Uterus (tissue), 4 donors: ENCODE results near the gene EHMT1. TPM values are rescaled to one million over a fixed set of nuclear protein-coding genes. Genes with fewer than 3 reads are reported as not detected.

ENCODE experiments used
- DNase-seq, 2 donors: peaks; one replicate each; pipeline ENCODE4 v3.0.0-alpha.2; 2019 to 2020
- H3K27ac ChIP-seq, 2 donors: fragments of 200-600 bp; sonication (generic); 1 replicate in 1 of 2; 2 replicates in 1 of 2; pipeline ENCODE4 v1.5.1; 2016 to 2018
- H3K27me3 ChIP-seq, 2 donors: fragments of 200-600 bp; sonication (generic); one replicate each; pipeline ENCODE4 v1.5.1; 2018 to 2019; ENCODE audit warnings: control low read depth in 1 of 2
- H3K36me3 ChIP-seq, 2 donors: fragments of 200-600 bp; sonication (generic); one replicate each; pipeline ENCODE4 v1.5.1; 2019; ENCODE audit warnings: control low read depth in 1 of 2
- H3K4me1 ChIP-seq, 2 donors: fragments of 200-600 bp; sonication (generic); one replicate each; pipeline ENCODE4 v1.5.1; 2018 to 2019; ENCODE audit warnings: control low read depth in 1 of 2
- H3K4me3 ChIP-seq, 2 donors: fragments of 200-600 bp; sonication (generic); 1 replicate in 1 of 2; 2 replicates in 1 of 2; pipeline ENCODE4 v1.5.1; 2018 to 2019; ENCODE audit warnings: mild to moderate bottlenecking in 1 of 2
- H3K9me3 ChIP-seq, 2 donors: fragments of 200-600 bp; sonication (generic); one replicate each; pipeline ENCODE4 v1.5.1; 2019; ENCODE audit warnings: control low read depth in 1 of 2
- CTCF ChIP-seq, 4 experiments: fragments of 200-600 bp in 2 of 4; fragments of 450-650 bp in 2 of 4; sonication (generic) in 2 of 4; IDR thresholded peaks; one replicate each; pipeline ENCODE4 v1.5.1; 2016 to 2019; ENCODE audit warnings: antibody characterized with exemption in 4 of 4, mild to moderate bottlenecking in 2 of 4, moderate library complexity in 1 of 4
- POLR2A ChIP-seq, 2 donors: fragments of 450-650 bp; IDR thresholded peaks; one replicate each; pipeline ENCODE4 v1.6.1; 2016; ENCODE audit warnings: antibody characterized with exemption in 2 of 2, mild to moderate bottlenecking in 1 of 2, moderate library complexity in 1 of 2
- intact Hi-C: fragments of 100-400 bp; cut with DNase I; formaldehyde crosslinking; loops from one replicate; pipeline ENCODE4 v1.15.1; 2023; ENCODE audit warnings: low total_unique reads
- total RNA-seq, 4 donors: library from RNA; depleted of rRNA in 3 of 4; stranded (reverse); fragments of >200 nt in 3 of 4; gene quantifications; one replicate each; pipeline versions ENCODE4 v1.1.0 to v1.2.4, GENCODE V29; 2014 to 2023
- donor health status: DM: yes; HTN: yes; CAD: no.

Gene EHMT1
- total RNA-seq, 4 donors from 2014 or later: 32.6 to 109 (median 74.9) TPM

- no peaks in the 10 kb centered on the region for H3K4me1 ChIP-seq
- no peaks in the 10 kb centered on the region for H3K36me3 ChIP-seq
- TF ChIP-seq CTCF (IDR thresholded peaks at IDR 0.05) (no peak), POLR2A (IDR thresholded peaks at IDR 0.05) (no peak)
- H3K27me3 ChIP-seq: no peaks in the 10 kb centered on the region
- no peak overlapping the region for H3K4me3 ChIP-seq
- intact Hi-C loops: no loop called here
- DNase-seq: no peak
- no peaks in the 10 kb centered on the region for H3K9me3 ChIP-seq
- no peak overlapping the region for H3K27ac ChIP-seq
Observed at GRCh38 chr9:137800196-137801022, 181.6 kb downstream of the EHMT1 start.

GRCh38 chr9:137801023-137801319 is 182.2 kb downstream of the EHMT1 start:
- Histone ChIP-seq H3K27me3 (no peaks in the 10 kb centered on the region), H3K4me3 (no peak overlapping the region), H3K4me1 (no peaks in the 10 kb centered on the region), H3K27ac (no peak overlapping the region), H3K9me3 (no peaks in the 10 kb centered on the region), H3K36me3 (no peaks in the 10 kb centered on the region)
- intact Hi-C loops: no loop called here
- DNase-seq: no peak
- no peak for TF ChIP-seq POLR2A (IDR thresholded peaks at IDR 0.05)
- TF ChIP-seq CTCF (IDR thresholded peaks at IDR 0.05): no peak

GRCh38 chr9:137802021-137802420 is 183.2 kb downstream of the EHMT1 start:
- no peak for DNase-seq
- Histone ChIP-seq H3K36me3 (no peaks in the 10 kb centered on the region), H3K4me3 (no peak overlapping the region), H3K27me3 (no peaks in the 10 kb centered on the region), H3K9me3 (no peaks in the 10 kb centered on the region), H3K4me1 (no peaks in the 10 kb centered on the region), H3K27ac (no peak overlapping the region)
- intact Hi-C loops: no loop called here
- TF ChIP-seq CTCF (IDR thresholded peaks at IDR 0.05): no peak
- no peak for TF ChIP-seq POLR2A (IDR thresholded peaks at IDR 0.05)

GRCh38 chr9:137802521-137803243 is 183.9 kb downstream of the EHMT1 start:
- H3K27me3 ChIP-seq: no peaks in the 10 kb centered on the region
- no peaks in the 10 kb centered on the region for H3K4me1 ChIP-seq
- no peaks in the 10 kb centered on the region for H3K36me3 ChIP-seq
- H3K4me3 ChIP-seq: no peak overlapping the region
- H3K9me3 ChIP-seq: no peaks in the 10 kb centered on the region
- no peak for DNase-seq
- H3K27ac ChIP-seq: no peak overlapping the region
- TF ChIP-seq CTCF (IDR thresholded peaks at IDR 0.05) (no peak), POLR2A (IDR thresholded peaks at IDR 0.05) (no peak)
- intact Hi-C loops: no loop called here

- TF ChIP-seq CTCF (IDR thresholded peaks at IDR 0.05) (no peak), POLR2A (IDR thresholded peaks at IDR 0.05) (no peak)
- no peak for DNase-seq
- H3K4me1 ChIP-seq: no peaks in the 10 kb centered on the region
- no peak overlapping the region for H3K4me3 ChIP-seq
- no peaks in the 10 kb centered on the region for H3K36me3 ChIP-seq
- no peaks in the 10 kb centered on the region for H3K27me3 ChIP-seq
- H3K9me3 ChIP-seq: no peaks in the 10 kb centered on the region
- no peak overlapping the region for H3K27ac ChIP-seq
- intact Hi-C loops: no loop called here
Observed at GRCh38 chr9:137804908-137805630, 186.3 kb downstream of the EHMT1 start.
